HCT116 (cell line): ENCODE data around the gene CKMT2.

Experiments used
- ELF1 ChIP-seq: IDR thresholded peaks from 2 replicates; pipeline ENCODE4 v1.6.1; 2012; ENCODE audit warnings: low read depth, borderline replicate concordance
- POLR2AphosphoS5 ChIP-seq: IDR thresholded peaks from 2 replicates; pipeline ENCODE4 v1.6.1; 2011; ENCODE audit warnings: mild to moderate bottlenecking, low read depth, low read length, moderate library complexity

GRCh38 chr5:81290146-81290545 lies 57.0 kb downstream of the CKMT2 start:
- TF ChIP-seq POLR2AphosphoS5: no peak
- TF ChIP-seq ELF1: no peak
